ENCODE measurements around the gene SLC9C2. TPM values are rescaled to one million over a fixed set of nuclear protein-coding genes. Genes with fewer than 3 reads are reported as not detected.

The SLC9C2 gene
- total RNA-seq, 4 donors from 2014 or later: not detected

DNA sequence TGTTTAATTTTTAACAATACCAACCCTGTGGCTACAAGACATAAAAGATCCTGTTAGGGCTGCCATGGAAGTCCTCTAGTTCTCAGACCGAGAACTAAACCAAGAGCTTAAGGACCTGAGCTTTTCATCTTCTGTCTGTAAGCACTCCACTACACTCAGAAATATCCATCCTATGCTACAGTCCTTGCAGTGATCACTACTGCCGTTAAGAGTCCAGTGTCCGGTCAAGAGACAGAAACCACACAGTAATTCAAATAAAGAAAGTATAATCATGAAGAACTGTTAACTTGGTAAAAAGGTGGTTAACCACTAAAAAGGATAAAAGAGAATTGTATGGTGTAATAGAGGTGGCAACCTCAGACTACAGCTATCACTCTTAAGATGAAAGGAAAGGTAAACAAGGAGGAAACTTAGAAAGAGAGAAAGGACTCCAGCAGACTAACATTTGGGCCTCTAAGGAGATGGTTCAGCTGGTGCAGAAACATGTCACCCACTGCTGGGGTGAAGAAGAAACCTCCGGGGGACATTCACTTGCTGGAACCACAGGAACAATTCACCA is 147.8 kb downstream of the SLC9C2 start:
- Histone ChIP-seq H3K36me3 (no peaks in the 10 kb centered on the region), H3K27ac (no peak overlapping the region), H3K4me1 (no peaks in the 10 kb centered on the region), H3K27me3 (no peaks in the 10 kb centered on the region), H3K9me3 (no peaks in the 10 kb centered on the region), H3K4me3 (no peak overlapping the region)
- TF ChIP-seq, protein P1, sequence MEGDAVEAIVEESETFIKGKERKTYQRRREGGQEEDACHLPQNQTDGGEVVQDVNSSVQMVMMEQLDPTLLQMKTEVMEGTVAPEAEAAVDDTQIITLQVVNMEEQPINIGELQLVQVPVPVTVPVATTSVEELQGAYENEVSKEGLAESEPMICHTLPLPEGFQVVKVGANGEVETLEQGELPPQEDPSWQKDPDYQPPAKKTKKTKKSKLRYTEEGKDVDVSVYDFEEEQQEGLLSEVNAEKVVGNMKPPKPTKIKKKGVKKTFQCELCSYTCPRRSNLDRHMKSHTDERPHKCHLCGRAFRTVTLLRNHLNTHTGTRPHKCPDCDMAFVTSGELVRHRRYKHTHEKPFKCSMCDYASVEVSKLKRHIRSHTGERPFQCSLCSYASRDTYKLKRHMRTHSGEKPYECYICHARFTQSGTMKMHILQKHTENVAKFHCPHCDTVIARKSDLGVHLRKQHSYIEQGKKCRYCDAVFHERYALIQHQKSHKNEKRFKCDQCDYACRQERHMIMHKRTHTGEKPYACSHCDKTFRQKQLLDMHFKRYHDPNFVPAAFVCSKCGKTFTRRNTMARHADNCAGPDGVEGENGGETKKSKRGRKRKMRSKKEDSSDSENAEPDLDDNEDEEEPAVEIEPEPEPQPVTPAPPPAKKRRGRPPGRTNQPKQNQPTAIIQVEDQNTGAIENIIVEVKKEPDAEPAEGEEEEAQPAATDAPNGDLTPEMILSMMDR (IDR thresholded peaks at IDR 0.05): no peak
- TF ChIP-seq POLR2A (IDR thresholded peaks at IDR 0.05): no peak
- no peak for TF ChIP-seq EP300 (IDR thresholded peaks at IDR 0.05; ENCODE audit: low read depth)
- TF ChIP-seq POLR2AphosphoS5 (IDR thresholded peaks at IDR 0.05): no peak
- intact Hi-C loops (cut with DNase I; ENCODE audit: low total_unique reads) (no loop called here), in situ Hi-C loops (cut with MboI; ENCODE audit: low pct_ligation_motif_present in 1 of 4, low pct_unique_long_range_greater_than_20kb in 1 of 4, low sequenced_read_pairs in 3 of 4) (no loop called here)
- WGBS, 2 donors (ENCODE audit: low coverage in 1 of 2): 84 to 100% methylated on average over 3 to 4 of the region's 4 CpGs
- no peak for DNase-seq

- DNase-seq: no peak
- no peaks in the 10 kb centered on the region for H3K4me1 ChIP-seq
- no peaks in the 10 kb centered on the region for H3K36me3 ChIP-seq
- intact Hi-C loops (cut with DNase I; ENCODE audit: low total_unique reads) (no loop called here), in situ Hi-C loops (cut with MboI; ENCODE audit: low pct_ligation_motif_present in 1 of 4, low pct_unique_long_range_greater_than_20kb in 1 of 4, low sequenced_read_pairs in 3 of 4) (no loop called here)
- no peak for TF ChIP-seq EP300 (IDR thresholded peaks at IDR 0.05; ENCODE audit: low read depth)
- TF ChIP-seq POLR2A (IDR thresholded peaks at IDR 0.05): no peak
- TF ChIP-seq, protein P1 (IDR thresholded peaks at IDR 0.05): no peak
- TF ChIP-seq POLR2AphosphoS5 (IDR thresholded peaks at IDR 0.05): no peak
- H3K27me3 ChIP-seq: no peaks in the 10 kb centered on the region
- H3K9me3 ChIP-seq: no peaks in the 10 kb centered on the region
- H3K27ac ChIP-seq: no peak overlapping the region
- H3K4me3 ChIP-seq: no peak overlapping the region
Observed at GRCh38 chr1:173453982-173454381, 148.9 kb downstream of the SLC9C2 start.

- intact Hi-C loops (cut with DNase I; ENCODE audit: low total_unique reads) (no loop called here), in situ Hi-C loops (cut with MboI; ENCODE audit: low pct_ligation_motif_present in 1 of 4, low pct_unique_long_range_greater_than_20kb in 1 of 4, low sequenced_read_pairs in 3 of 4) (no loop called here)
- DNase-seq: peak; percentile 15
- peak overlapping the region in 1 of 4 donors; percentile 38 for H3K27ac ChIP-seq
- no peak overlapping the region for H3K4me3 ChIP-seq
- no peaks in the 10 kb centered on the region for H3K4me1 ChIP-seq
- TF ChIP-seq POLR2A (IDR thresholded peaks at IDR 0.05) (no peak), POLR2AphosphoS5 (IDR thresholded peaks at IDR 0.05) (no peak), EP300 (IDR thresholded peaks at IDR 0.05; ENCODE audit: low read depth) (no peak)
- TF ChIP-seq, protein P1 (IDR thresholded peaks at IDR 0.05): no peak
- H3K36me3 ChIP-seq: no peaks in the 10 kb centered on the region
- no peaks in the 10 kb centered on the region for H3K27me3 ChIP-seq
- 48 to 80% methylated on average over 1 to 2 of the region's 2 CpGs for WGBS, 2 donors (ENCODE audit: low coverage in 1 of 2)
- no peaks in the 10 kb centered on the region for H3K9me3 ChIP-seq
Observed at GRCh38 chr1:173451981-173452380, 150.9 kb downstream of the SLC9C2 start.

Other genes with a start within 250 kb of the SLC9C2 start
- gene PRDX6, start 125.7 kb downstream of the SLC9C2 start, total RNA-seq: 100 to 1,000 TPM; 150 to 540 (median 469) TPM
- not detected for gene TEX50, start 32.3 kb upstream of the SLC9C2 start, total RNA-seq
- gene ANKRD45, start 66.8 kb upstream of the SLC9C2 start, total RNA-seq: 1 to 10 TPM in 1 of 4 donors, under 1 TPM in 1, not detected in 2; 0.27 to 1.1 TPM
- gene KLHL20, start 111.9 kb upstream of the SLC9C2 start, total RNA-seq: 10 to 100 TPM in 3 of 4 donors, 1 to 10 TPM in 1; 7.9 to 39.7 (median 27.8) TPM
- gene DARS2, start 221.6 kb upstream of the SLC9C2 start, total RNA-seq: 10 to 100 TPM; 12.0 to 19.7 (median 16.6) TPM
- 1 to 10 TPM in 3 of 4 donors, not detected in 1; 4.3 to 6.7 (median 4.9) TPM for gene CENPL, start 221.8 kb upstream of the SLC9C2 start, total RNA-seq